WTC11 (cell line): Measurements from ENCODE around the gene ERBB4. TPM values are rescaled to one million over a fixed set of nuclear protein-coding genes. Genes with fewer than 3 reads are reported as not detected.

ENCODE experiments used
- ATAC-seq: fragments of 200-7000 bp; cut with Tn5 transposase; 2 replicates; pipeline ENCODE4 v1.10.0; 2021; ENCODE audit warnings: mild to moderate bottlenecking, moderate library complexity
- CTCF ChIA-PET: fragments of 300-600 bp; sonication (Branson Sonifier 250); formaldehyde crosslinking; loops from one replicate; lab custom pipeline; 2021; ENCODE audit warnings: antibody characterized with exemption; lab: Charles Lee
- POLR2A ChIA-PET: fragments of 350-600 bp; sonication (Branson Sonifier 250); formaldehyde crosslinking; loops from one replicate; lab custom pipeline; 2021; ENCODE audit warnings: antibody characterized with exemption; lab: Charles Lee
- DNase-seq: peaks from one replicate; pipeline ENCODE4 v3.0.0; 2021; ENCODE audit warnings: low spot score
- H3K27ac Mint-ChIP-seq: 2 replicates; pipeline ENCODE4 v1.8.0; 2021; ENCODE audit warnings: mixed read lengths
- H3K27me3 Mint-ChIP-seq: 2 replicates; pipeline ENCODE4 v1.8.0; 2021; ENCODE audit warnings: low read depth, mild to moderate bottlenecking, moderate library complexity, mixed read lengths
- H3K36me3 Mint-ChIP-seq: 2 replicates; pipeline ENCODE4 v1.8.0; 2021; ENCODE audit warnings: mixed read lengths
- H3K4me1 Mint-ChIP-seq: 2 replicates; pipeline ENCODE4 v1.8.0; 2022; ENCODE audit warnings: mixed read lengths
- H3K4me3 Mint-ChIP-seq: 2 replicates; pipeline ENCODE4 v1.8.0; 2021; ENCODE audit warnings: mild to moderate bottlenecking, moderate library complexity, mixed read lengths
- H3K9me3 Mint-ChIP-seq: 2 replicates; pipeline ENCODE4 v1.8.0; 2021; ENCODE audit warnings: mixed read lengths
- CDX4 ChIP-seq: fragments of 250-450 bp; sonication (Bioruptor Pico); IDR thresholded peaks from 2 replicates; pipeline ENCODE4 v1.9.0; 2021; ENCODE audit warnings: moderate library complexity, mild to moderate bottlenecking, inconsistent platforms, borderline replicate concordance
- ELF4 ChIP-seq: sonication (generic); formaldehyde crosslinking; IDR thresholded peaks from 2 replicates; pipeline ENCODE4 v1.8.1; 2022; ENCODE audit warnings: low read depth, mild to moderate bottlenecking, moderate library complexity, missing genetic modification reagents
- EMX1 ChIP-seq: fragments of 250-450 bp; sonication (Bioruptor Pico); IDR thresholded peaks from 2 replicates; pipeline ENCODE4 v1.8.0; 2021; ENCODE audit warnings: mild to moderate bottlenecking
- IRF2 ChIP-seq: sonication (generic); formaldehyde crosslinking; IDR thresholded peaks from 2 replicates; pipeline ENCODE4 v1.8.0; 2022; ENCODE audit warnings: low read depth, missing genetic modification reagents, borderline replicate concordance
- MAX ChIP-seq: sonication (generic); formaldehyde crosslinking; IDR thresholded peaks from 2 replicates; pipeline ENCODE4 v1.8.0; 2022; ENCODE audit warnings: mild to moderate bottlenecking, missing genetic modification reagents
- MXD4 ChIP-seq: fragments of 250-450 bp; sonication (Bioruptor Pico); IDR thresholded peaks from 2 replicates; pipeline ENCODE4 v1.8.0; 2021; ENCODE audit warnings: mild to moderate bottlenecking, moderate library complexity, borderline replicate concordance
- NFE2L1 ChIP-seq: sonication (generic); formaldehyde crosslinking; IDR thresholded peaks from 2 replicates; pipeline ENCODE4 v1.8.1; 2023; ENCODE audit warnings: missing genetic modification reagents
- NR2C2 ChIP-seq: sonication (generic); formaldehyde crosslinking; IDR thresholded peaks from 2 replicates; pipeline ENCODE4 v1.8.0; 2022; ENCODE audit warnings: mild to moderate bottlenecking, missing genetic modification reagents
- NR3C1 ChIP-seq: sonication (generic); formaldehyde crosslinking; conservative IDR thresholded peaks from 2 replicates; pipeline ENCODE4 v1.8.1; 2023; ENCODE audit warnings: low read depth, mild to moderate bottlenecking, missing genetic modification reagents
- PREB ChIP-seq: sonication (generic); formaldehyde crosslinking; IDR thresholded peaks from 2 replicates; pipeline ENCODE4 v1.8.1; 2022; ENCODE audit warnings: mild to moderate bottlenecking, missing genetic modification reagents, moderate library complexity, borderline replicate concordance
- SP1 ChIP-seq: sonication (generic); formaldehyde crosslinking; conservative IDR thresholded peaks from 2 replicates; pipeline ENCODE4 v1.8.1; 2022; ENCODE audit warnings: missing genetic modification reagents
- STAT6 ChIP-seq: sonication (generic); formaldehyde crosslinking; conservative IDR thresholded peaks from 2 replicates; pipeline ENCODE4 v1.8.1; 2023; ENCODE audit warnings: mild to moderate bottlenecking, low read depth, missing genetic modification reagents, moderate library complexity
- TEAD1 ChIP-seq: sonication (generic); formaldehyde crosslinking; IDR thresholded peaks from 2 replicates; pipeline ENCODE4 v1.8.0; 2022; ENCODE audit warnings: mild to moderate bottlenecking, missing genetic modification reagents
- ZNF138 ChIP-seq: sonication (generic); formaldehyde crosslinking; conservative IDR thresholded peaks from 2 replicates; pipeline ENCODE4 v1.8.1; 2022; ENCODE audit warnings: mild to moderate bottlenecking, moderate library complexity, missing genetic modification reagents
- ZNF396 ChIP-seq: fragments of 250-450 bp; sonication (Bioruptor Pico); IDR thresholded peaks from 2 replicates; pipeline ENCODE4 v1.8.0; 2021; ENCODE audit warnings: mild to moderate bottlenecking, moderate library complexity, borderline replicate concordance
- total RNA-seq: library from RNA; stranded (reverse); gene quantifications from 3 replicates; pipeline ENCODE4 v1.2.3, GENCODE V29; 2021
- TF ChIP-seq, protein P1 (sequence below): fragments of 250-450 bp; sonication (Bioruptor Pico); conservative IDR thresholded peaks from 2 replicates; pipeline ENCODE4 v1.9.0; 2021; ENCODE audit warnings: mild to moderate bottlenecking
- TF ChIP-seq, protein P2 (sequence below): sonication (generic); formaldehyde crosslinking; IDR thresholded peaks from 2 replicates; pipeline ENCODE4 v1.8.1; 2023; ENCODE audit warnings: mild to moderate bottlenecking, missing genetic modification reagents, moderate library complexity
- TF ChIP-seq, protein P3 (sequence below): sonication (generic); formaldehyde crosslinking; IDR thresholded peaks from 2 replicates; pipeline ENCODE4 v1.8.0; 2022; ENCODE audit warnings: mild to moderate bottlenecking, missing genetic modification reagents
- TF ChIP-seq, protein P4 (sequence below): sonication (generic); formaldehyde crosslinking; IDR thresholded peaks from 2 replicates; pipeline ENCODE4 v1.8.1; 2023; ENCODE audit warnings: mild to moderate bottlenecking, missing genetic modification reagents
- TF ChIP-seq, protein P5 (sequence below): sonication (generic); formaldehyde crosslinking; IDR thresholded peaks from 2 replicates; pipeline ENCODE4 v1.8.0; 2023; ENCODE audit warnings: missing genetic modification reagents

The ERBB4 gene
- total RNA-seq, 1 experiment from 2014 or later, result 1.6 TPM

- ChIA-PET POLR2A (no interaction called here), CTCF (no interaction called here)
- Mint-ChIP-seq H3K27ac (no peak overlapping the region), H3K36me3 (no peaks in the 10 kb centered on the region), H3K27me3 (no peaks in the 10 kb centered on the region), H3K4me1 (peaks cover 18% of the 10 kb centered on the region)
- DNase-seq, result no peak
- ATAC-seq, result no peak
- TF ChIP-seq ZNF138 (CRISPR knock-in tag) (no peak), MXD4 (CRISPR knock-in tag) (no peak), ELF4 (CRISPR knock-in tag) (no peak), NR3C1 (CRISPR knock-in tag) (no peak), EMX1 (CRISPR knock-in tag) (no peak), TEAD1 (no peak), PREB (CRISPR knock-in tag) (no peak), IRF2 (CRISPR knock-in tag) (no peak), STAT6 (CRISPR knock-in tag) (no peak), SP1 (no peak)
- TF ChIP-seq, protein P1, sequence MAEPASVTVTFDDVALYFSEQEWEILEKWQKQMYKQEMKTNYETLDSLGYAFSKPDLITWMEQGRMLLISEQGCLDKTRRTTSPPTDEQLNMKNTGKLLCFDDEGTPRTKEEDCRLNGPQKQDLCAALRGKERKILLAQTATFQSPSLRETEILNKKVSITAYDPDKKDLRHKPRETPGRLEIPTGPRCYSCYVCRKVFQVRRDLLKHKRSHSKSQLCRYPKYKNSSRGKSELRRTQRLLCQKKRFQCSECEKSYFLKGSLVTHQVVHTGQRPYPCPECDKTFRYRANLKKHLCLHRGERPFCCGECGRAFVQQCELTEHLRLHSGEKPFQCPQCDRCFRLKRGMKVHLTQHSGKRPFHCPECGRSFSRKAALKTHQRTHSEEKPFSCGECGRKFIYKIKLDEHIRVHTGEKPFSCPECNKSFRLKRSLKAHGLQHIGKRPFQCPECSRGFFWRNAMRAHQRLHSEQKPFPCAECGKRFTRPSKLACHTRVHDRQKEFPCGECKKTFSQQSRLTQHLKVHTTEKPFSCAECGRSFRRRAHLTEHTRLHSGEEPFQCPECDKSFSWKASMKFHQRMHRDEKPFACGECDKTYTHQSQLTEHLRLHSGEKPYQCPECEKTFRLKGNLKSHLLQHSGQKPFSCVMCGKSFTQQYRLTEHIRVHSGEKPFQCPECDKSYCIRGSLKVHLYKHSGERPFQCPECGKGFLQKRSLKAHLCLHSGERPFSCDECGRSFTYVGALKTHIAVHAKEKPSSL (CRISPR knock-in tag), result no peak
- TF ChIP-seq, protein P2, sequence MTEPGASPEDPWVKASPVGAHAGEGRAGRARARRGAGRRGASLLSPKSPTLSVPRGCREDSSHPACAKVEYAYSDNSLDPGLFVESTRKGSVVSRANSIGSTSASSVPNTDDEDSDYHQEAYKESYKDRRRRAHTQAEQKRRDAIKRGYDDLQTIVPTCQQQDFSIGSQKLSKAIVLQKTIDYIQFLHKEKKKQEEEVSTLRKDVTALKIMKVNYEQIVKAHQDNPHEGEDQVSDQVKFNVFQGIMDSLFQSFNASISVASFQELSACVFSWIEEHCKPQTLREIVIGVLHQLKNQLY (CRISPR knock-in tag), result no peak
- TF ChIP-seq, protein P3, sequence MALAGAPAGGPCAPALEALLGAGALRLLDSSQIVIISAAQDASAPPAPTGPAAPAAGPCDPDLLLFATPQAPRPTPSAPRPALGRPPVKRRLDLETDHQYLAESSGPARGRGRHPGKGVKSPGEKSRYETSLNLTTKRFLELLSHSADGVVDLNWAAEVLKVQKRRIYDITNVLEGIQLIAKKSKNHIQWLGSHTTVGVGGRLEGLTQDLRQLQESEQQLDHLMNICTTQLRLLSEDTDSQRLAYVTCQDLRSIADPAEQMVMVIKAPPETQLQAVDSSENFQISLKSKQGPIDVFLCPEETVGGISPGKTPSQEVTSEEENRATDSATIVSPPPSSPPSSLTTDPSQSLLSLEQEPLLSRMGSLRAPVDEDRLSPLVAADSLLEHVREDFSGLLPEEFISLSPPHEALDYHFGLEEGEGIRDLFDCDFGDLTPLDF, result no peak
- TF ChIP-seq, all 79 proteins: peak for 0
- Mint-ChIP-seq H3K9me3 (peaks cover 6% of the 10 kb centered on the region; the same call in 1 of the 2 replicates), H3K4me3 (no peak overlapping the region)
Measured at GRCh38 chr2:211877061-211877460, 661.5 kb downstream of the ERBB4 start.

DNA sequence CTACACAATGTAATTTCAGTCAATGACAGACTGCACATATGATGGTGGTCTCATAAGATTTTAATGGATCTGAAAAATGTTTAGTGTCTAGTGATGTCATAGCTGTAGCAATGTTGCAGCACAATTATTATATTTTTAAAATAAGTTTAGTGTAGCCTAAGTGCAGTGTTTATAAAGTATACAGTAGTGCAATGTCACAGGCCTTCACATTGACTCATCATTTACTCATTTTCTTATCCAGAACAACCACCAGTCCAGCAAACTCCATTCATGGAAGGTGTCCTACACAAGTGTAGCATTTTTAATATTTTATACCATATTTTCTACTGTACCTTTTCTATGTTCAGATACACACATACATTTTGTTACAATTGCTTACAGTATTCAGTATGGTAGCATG, 663.1 kb downstream of the ERBB4 start:
- ATAC-seq, result no peak
- no peak for TF ChIP-seq NFE2L1 (CRISPR knock-in tag)
- no peak for TF ChIP-seq MXD4 (CRISPR knock-in tag)
- TF ChIP-seq, protein P4, sequence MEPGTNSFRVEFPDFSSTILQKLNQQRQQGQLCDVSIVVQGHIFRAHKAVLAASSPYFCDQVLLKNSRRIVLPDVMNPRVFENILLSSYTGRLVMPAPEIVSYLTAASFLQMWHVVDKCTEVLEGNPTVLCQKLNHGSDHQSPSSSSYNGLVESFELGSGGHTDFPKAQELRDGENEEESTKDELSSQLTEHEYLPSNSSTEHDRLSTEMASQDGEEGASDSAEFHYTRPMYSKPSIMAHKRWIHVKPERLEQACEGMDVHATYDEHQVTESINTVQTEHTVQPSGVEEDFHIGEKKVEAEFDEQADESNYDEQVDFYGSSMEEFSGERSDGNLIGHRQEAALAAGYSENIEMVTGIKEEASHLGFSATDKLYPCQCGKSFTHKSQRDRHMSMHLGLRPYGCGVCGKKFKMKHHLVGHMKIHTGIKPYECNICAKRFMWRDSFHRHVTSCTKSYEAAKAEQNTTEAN (CRISPR knock-in tag), result no peak
- TF ChIP-seq ZNF396 (CRISPR knock-in tag), result no peak
- TF ChIP-seq NR2C2 (CRISPR knock-in tag), result no peak
- TF ChIP-seq MAX, result no peak
- TF ChIP-seq CDX4, result no peak
- TF ChIP-seq, protein P5, sequence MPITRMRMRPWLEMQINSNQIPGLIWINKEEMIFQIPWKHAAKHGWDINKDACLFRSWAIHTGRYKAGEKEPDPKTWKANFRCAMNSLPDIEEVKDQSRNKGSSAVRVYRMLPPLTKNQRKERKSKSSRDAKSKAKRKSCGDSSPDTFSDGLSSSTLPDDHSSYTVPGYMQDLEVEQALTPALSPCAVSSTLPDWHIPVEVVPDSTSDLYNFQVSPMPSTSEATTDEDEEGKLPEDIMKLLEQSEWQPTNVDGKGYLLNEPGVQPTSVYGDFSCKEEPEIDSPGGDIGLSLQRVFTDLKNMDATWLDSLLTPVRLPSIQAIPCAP, result no peak

More for the DNA sequence above, 663.1 kb downstream of the ERBB4 start:
- Mint-ChIP-seq H3K9me3 (no peaks in the 10 kb centered on the region), H3K4me1 (peaks cover 5% of the 10 kb centered on the region), H3K4me3 (no peak overlapping the region), H3K27ac (no peak overlapping the region), H3K27me3 (no peaks in the 10 kb centered on the region), H3K36me3 (no peaks in the 10 kb centered on the region)
- POLR2A ChIA-PET, result no interaction called here
- no peak for DNase-seq
- CTCF ChIA-PET, result no interaction called here
